HG02884 (cell line): ENCODE data around the gene ZC3H12D.
A peak's percentile ranks its signal among the peaks of the same experiment; 100 is the strongest.
"Not testable (repeated sequence)": the region's sequence is repeated elsewhere in the genome, so short reads cannot be mapped to it uniquely, and the experiment has no call there.

Source experiments
- ATAC-seq: cut with Tn5 transposase; IDR thresholded peaks from one replicate; pipeline ENCODE4 v1.9.1; 2021; ENCODE audit warnings: mild to moderate bottlenecking, moderate library complexity; ENCODE audit not compliant: unreplicated experiment

Gene ZC3H12D

GRCh38 chr6:149484733-149485700 lies at the start of gene ZC3H12D:
TSS of gene ZC3H12D (minus strand) at chr6:149485014. CDS start at chr6:149474543, 10,471 bp downstream.
- ATAC-seq: peak; percentile 38

GRCh38 chr6:149529650-149530049 lies 44.8 kb upstream of the ZC3H12D start:
- ATAC-seq: no peak

GRCh38 chr6:149515494-149515893 lies 30.7 kb upstream of the ZC3H12D start:
- no peak for ATAC-seq

- ATAC-seq: no peak
Measured at GRCh38 chr6:149513915-149514314, 29.1 kb upstream of the ZC3H12D start.

GRCh38 chr6:149510793-149511512 lies 26.1 kb upstream of the ZC3H12D start:
- no peak for ATAC-seq

GRCh38 chr6:149508485-149508884 lies 23.7 kb upstream of the ZC3H12D start:
- no peak for ATAC-seq

GRCh38 chr6:149503872-149504271 lies 19.1 kb upstream of the ZC3H12D start:
- no peak for ATAC-seq

GRCh38 chr6:149503276-149503675 lies 18.5 kb upstream of the ZC3H12D start:
- no peak for ATAC-seq

GRCh38 chr6:149501768-149502167 lies 17.0 kb upstream of the ZC3H12D start:
- ATAC-seq: no peak

GRCh38 chr6:149501201-149501600 lies 16.4 kb upstream of the ZC3H12D start:
- no peak for ATAC-seq

GRCh38 chr6:149500096-149500495 lies 15.3 kb upstream of the ZC3H12D start:
- no peak for ATAC-seq

GRCh38 chr6:149499066-149499465 lies 14.3 kb upstream of the ZC3H12D start:
- no peak for ATAC-seq

GRCh38 chr6:149497365-149497764 lies 12.6 kb upstream of the ZC3H12D start:
- ATAC-seq: no peak

GRCh38 chr6:149496597-149496996 lies 11.8 kb upstream of the ZC3H12D start:
- peak; percentile 46 for ATAC-seq

- not testable (repeated sequence) for ATAC-seq
Measured at GRCh38 chr6:149495349-149496016, 10.7 kb upstream of the ZC3H12D start.

GRCh38 chr6:149494810-149495209 lies 10.0 kb upstream of the ZC3H12D start:
- ATAC-seq: peak; percentile 81

GRCh38 chr6:149493761-149494320 lies 9.0 kb upstream of the ZC3H12D start:
- no peak for ATAC-seq

- ATAC-seq: no peak
Measured at GRCh38 chr6:149492798-149493343, 8.1 kb upstream of the ZC3H12D start.

GRCh38 chr6:149489967-149490366 lies 5.2 kb upstream of the ZC3H12D start:
- no peak for ATAC-seq

GRCh38 chr6:149488815-149489214 lies 4.0 kb upstream of the ZC3H12D start:
- no peak for ATAC-seq

- no peak for ATAC-seq
Measured at GRCh38 chr6:149487316-149487715, 2.5 kb upstream of the ZC3H12D start.
